Measurements from ENCODE around the gene ATP6V0B. TPM values are rescaled to one million over a fixed set of nuclear protein-coding genes. Genes with fewer than 3 reads are reported as not detected.

ATP6V0B gene
- polyA plus RNA-seq, 1 experiment: 186 TPM

- Histone ChIP-seq H3K36me3 (ENCODE audit: control insufficient read depth, insufficient read depth, low read length) (no peaks in the 10 kb centered on the region), H3K27me3 (ENCODE audit: control insufficient read depth, insufficient read depth, low read length) (no peaks in the 10 kb centered on the region), H3K4me3 (ENCODE audit: low read depth, low read length) (no peak overlapping the region)
- DNase-seq (ENCODE audit: low read depth): no peak
- ChIA-PET POLR2A (no interaction called here), CTCF (interaction anchor here (8.7 kb wide), 1 partner anchor 172 kb away, joined by 365 read pairs; no protein-coding TSS in a partner anchor)
- TF ChIP-seq CTCF (IDR thresholded peaks at IDR 0.05; ENCODE audit: insufficient read depth, low read depth, low read length): no peak
These were observed 36.4 kb upstream of the ATP6V0B start for GRCh38 chr1:43938383-43938782.

DNA sequence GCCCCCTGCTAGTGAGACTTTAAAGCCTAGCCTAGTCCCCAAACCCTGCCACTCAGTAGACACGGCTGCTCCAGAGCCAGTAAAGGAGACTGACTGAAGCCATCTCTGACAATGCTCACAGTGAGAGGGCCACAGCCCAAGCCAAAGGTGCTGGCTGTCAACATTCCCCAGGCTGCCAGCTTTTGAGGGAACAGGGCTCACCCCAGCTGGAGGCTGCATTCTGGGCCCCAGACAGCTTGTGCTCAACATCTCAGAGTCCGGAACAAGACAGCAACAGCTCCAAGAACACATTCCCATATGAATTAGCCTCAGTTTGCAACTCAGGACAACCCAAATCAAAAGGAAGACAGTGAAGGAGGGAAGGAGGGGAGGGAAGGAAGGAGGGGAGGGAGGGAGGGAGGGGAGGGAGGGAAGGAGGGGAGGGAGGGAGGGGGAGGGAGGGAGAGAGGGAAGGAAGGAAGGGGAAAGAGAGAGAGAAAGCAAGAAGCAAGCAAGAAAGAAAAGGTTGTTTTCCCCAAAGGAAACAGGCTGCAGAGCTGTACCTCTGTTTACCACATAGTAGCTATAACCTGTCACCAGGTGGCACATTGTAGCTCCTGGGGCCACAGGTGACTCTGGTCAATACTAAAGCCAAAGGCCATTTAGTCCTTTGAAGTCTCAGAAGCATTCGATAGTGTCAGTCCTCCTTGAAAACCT lies 35.7 kb upstream of the ATP6V0B start:
- ChIA-PET CTCF (interaction anchor here (0.6 to 8.7 kb wide), 5 partner anchors 27 to 172 kb away, joined by 3 to 365 read pairs (median 4); partner anchors contain the start of gene DPH2), POLR2A (no interaction called here)
- no peaks in the 10 kb centered on the region for H3K36me3 ChIP-seq (ENCODE audit: control insufficient read depth, insufficient read depth, low read length)
- H3K4me3 ChIP-seq (ENCODE audit: low read depth, low read length): no peak overlapping the region
- DNase-seq (ENCODE audit: low read depth): no peak
- no peak for TF ChIP-seq CTCF (IDR thresholded peaks at IDR 0.05; ENCODE audit: insufficient read depth, low read depth, low read length)
- no peaks in the 10 kb centered on the region for H3K27me3 ChIP-seq (ENCODE audit: control insufficient read depth, insufficient read depth, low read length)

DNA sequence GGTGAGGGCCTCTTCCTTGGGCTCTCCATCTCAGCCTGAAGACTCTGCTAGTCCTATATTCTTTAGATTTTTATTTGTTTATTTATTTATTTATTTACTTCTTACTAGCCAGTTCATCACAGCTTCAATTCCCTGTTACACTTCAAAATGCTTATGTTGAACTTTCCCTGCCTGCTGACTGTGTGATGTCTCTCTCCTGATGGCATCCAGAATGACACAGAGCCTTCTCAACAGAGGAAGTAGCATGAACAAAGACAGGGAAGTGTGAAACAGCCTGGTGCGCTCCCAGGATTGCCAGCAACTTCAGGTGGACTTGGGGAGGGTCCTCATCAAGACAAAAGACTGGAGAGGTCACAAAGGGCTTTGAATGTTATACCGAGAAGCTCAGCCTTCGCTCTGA lies 32.3 kb upstream of the ATP6V0B start:
- ChIA-PET CTCF (interaction anchor here (1.7 to 5.8 kb wide), 2 partner anchors 8 to 178 kb away, joined by 22 to 42 read pairs; partner anchors contain the start of gene ARTN), POLR2A (no interaction called here)
- Histone ChIP-seq H3K36me3 (ENCODE audit: control insufficient read depth, insufficient read depth, low read length) (no peaks in the 10 kb centered on the region), H3K4me3 (ENCODE audit: low read depth, low read length) (no peak overlapping the region), H3K27me3 (ENCODE audit: control insufficient read depth, insufficient read depth, low read length) (no peaks in the 10 kb centered on the region)
- no peak for DNase-seq (ENCODE audit: low read depth)
- TF ChIP-seq CTCF (IDR thresholded peaks at IDR 0.05; ENCODE audit: insufficient read depth, low read depth, low read length): no peak

DNA sequence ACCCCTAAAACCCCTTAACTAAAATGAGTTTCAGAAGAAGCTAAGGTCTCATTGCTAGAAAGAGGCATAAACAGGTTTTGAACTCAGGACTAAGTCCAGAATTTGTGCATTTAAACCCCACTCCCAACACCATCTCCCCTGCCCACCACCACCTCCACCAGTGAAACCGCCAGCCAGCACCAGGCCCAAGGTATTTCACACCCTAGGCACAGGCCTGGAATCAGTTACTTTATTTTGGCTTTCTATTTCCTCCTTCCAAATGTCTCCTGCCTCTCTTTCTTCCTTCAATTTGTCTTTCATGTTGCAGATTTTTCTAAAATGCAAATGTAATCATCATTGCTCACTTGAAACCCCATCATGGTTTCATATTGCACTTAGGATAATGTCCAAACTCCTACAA lies 29.9 kb upstream of the ATP6V0B start:
- ChIA-PET CTCF (interaction anchor here (3.9 to 5.8 kb wide), 2 partner anchors 9 to 180 kb away, joined by 42 to 54 read pairs; partner anchors contain the start of gene ARTN), POLR2A (no interaction called here)
- peaks cover 2% of the 10 kb centered on the region for H3K36me3 ChIP-seq (ENCODE audit: control insufficient read depth, insufficient read depth, low read length)

More for the DNA sequence above, 29.9 kb upstream of the ATP6V0B start:
- no peak for DNase-seq (ENCODE audit: low read depth)
- Histone ChIP-seq H3K4me3 (ENCODE audit: low read depth, low read length) (no peak overlapping the region), H3K27me3 (ENCODE audit: control insufficient read depth, insufficient read depth, low read length) (no peaks in the 10 kb centered on the region)
- TF ChIP-seq CTCF (IDR thresholded peaks at IDR 0.05; ENCODE audit: insufficient read depth, low read depth, low read length): no peak
